K562 (cell line): ENCODE results near the gene LCA5L. TPM values are rescaled to one million over a fixed set of nuclear protein-coding genes. Genes with fewer than 3 reads are reported as not detected.

Source experiments
- CBX5 ChIP-seq: IDR thresholded peaks from 2 replicates; pipeline ENCODE4 v1.6.1; 2014; ENCODE audit warnings: low read depth, borderline replicate concordance
- E2F1 ChIP-seq: sonication (generic); formaldehyde crosslinking; IDR thresholded peaks from 2 replicates; pipeline ENCODE4 v1.8.1; 2023; ENCODE audit warnings: mild to moderate bottlenecking, missing genetic modification reagents, moderate library complexity
- ELF2 ChIP-seq: fragments of 250-450 bp; sonication (Bioruptor Pico); IDR thresholded peaks from 2 replicates; pipeline ENCODE4 v1.5.0; 2021; ENCODE audit warnings: mild to moderate bottlenecking
- HIVEP1 ChIP-seq: fragments of 250-450 bp; sonication (Bioruptor Pico); IDR thresholded peaks from 2 replicates; pipeline ENCODE4 v1.4.0; 2020; ENCODE audit warnings: mild to moderate bottlenecking
- HNRNPH1 ChIP-seq: fragments of 200-400 bp; formaldehyde crosslinking; optimal IDR thresholded peaks from 2 replicates; pipeline ENCODE3; 2017; ENCODE audit warnings: low read depth, mild to moderate bottlenecking, low read length, moderate library complexity
- MEF2D ChIP-seq: conservative IDR thresholded peaks from 2 replicates; pipeline ENCODE4 v1.6.1; 2016; ENCODE audit warnings: low read depth, missing genetic modification characterization, missing compliant biosample characterization
- MTA2 ChIP-seq: fragments of 450-650 bp; IDR thresholded peaks from 2 replicates; pipeline ENCODE4 v1.6.1; 2016; ENCODE audit warnings: low read depth
- NKRF ChIP-seq: fragments of 450-650 bp; IDR thresholded peaks from 2 replicates; pipeline ENCODE4 v1.6.1; 2016; ENCODE audit warnings: borderline replicate concordance
- NR0B1 ChIP-seq: fragments of 450-650 bp; IDR thresholded peaks from one replicate; pipeline ENCODE4 v1.6.1; 2018; ENCODE audit warnings: mild to moderate bottlenecking, moderate library complexity; ENCODE audit not compliant: partially characterized antibody
- PCBP2 ChIP-seq: fragments of 200-400 bp; formaldehyde crosslinking; IDR thresholded peaks from 2 replicates; pipeline ENCODE4 v1.6.1; 2018; ENCODE audit warnings: low read length, low read depth, mild to moderate bottlenecking, moderate library complexity; ENCODE audit not compliant: poor library complexity, severe bottlenecking
- RFX1 ChIP-seq: fragments of 450-650 bp; IDR thresholded peaks from 2 replicates; pipeline ENCODE4 v1.6.1; 2016; ENCODE audit warnings: mild to moderate bottlenecking, moderate library complexity
- SMAD3 ChIP-seq: fragments of 450-650 bp; formaldehyde crosslinking; conservative IDR thresholded peaks from 2 replicates; pipeline ENCODE4 v1.4.0; 2020; ENCODE audit warnings: mild to moderate bottlenecking
- SRSF3 ChIP-seq: fragments of 200-400 bp; formaldehyde crosslinking; IDR thresholded peaks from 2 replicates; pipeline ENCODE4 v1.6.1; 2016; ENCODE audit warnings: mild to moderate bottlenecking, low read length, moderate library complexity; ENCODE audit not compliant: insufficient read depth
- SRSF9 ChIP-seq: fragments of 200-400 bp; formaldehyde crosslinking; IDR thresholded peaks from 2 replicates; pipeline ENCODE4 v1.6.1; 2017; ENCODE audit warnings: low read depth, low read length, borderline replicate concordance
- TAF1 ChIP-seq: IDR thresholded peaks from 2 replicates; pipeline ENCODE4 v1.6.1; 2011; ENCODE audit warnings: mild to moderate bottlenecking, low read length, moderate library complexity; ENCODE audit not compliant: insufficient read depth, control insufficient read depth, severe bottlenecking; ENCODE audit errors: extremely low read depth
- TRIM28 ChIP-seq: fragments of 450-650 bp; IDR thresholded peaks from 2 replicates; pipeline ENCODE4 v1.6.1; 2017
- ZNF224 ChIP-seq: sonication (generic); formaldehyde crosslinking; IDR thresholded peaks from 2 replicates; pipeline ENCODE4 v1.8.0; 2022; ENCODE audit warnings: mild to moderate bottlenecking, missing genetic modification reagents
- ZSCAN29 ChIP-seq: fragments of 450-650 bp; IDR thresholded peaks from 2 replicates; pipeline ENCODE4 v1.6.1; 2017
- polyA plus RNA-seq, 8 experiments: library from polyadenylated mRNA; depleted of rRNA in 4 of 8; stranded (reverse) in 5 of 8; unstranded in 3 of 8; fragments of >200 nt; fragmentation: Nextera tagmentation in 2 of 8; fragmentation: Illumina TruSeq in 1 of 8; extraction: Ambion mirVana in 2 of 8; extraction: Trizol in 1 of 8; gene quantifications; 2 replicates each; pipeline versions ENCODE4 v1.2.1 to v1.2.3, GENCODE V29; 2011 to 2014; ENCODE audit warnings: inconsistent platforms in 1 of 8, missing spikeins in 1 of 8
- total RNA-seq, 7 experiments: library from RNA; depleted of rRNA in 6 of 7; stranded (reverse); fragments of >200 nt in 6 of 7; fragmentation: Illumina TruSeq in 2 of 7; extraction: Trizol in 2 of 7; gene quantifications; 2 replicates each; pipeline versions ENCODE4 v1.2.1 to v1.2.3, GENCODE V29; 2011 to 2021; ENCODE audit warnings: low replicate concordance in 1 of 7
- TF ChIP-seq, protein P1 (sequence below): fragments of 450-650 bp; IDR thresholded peaks from 2 replicates; pipeline ENCODE4 v1.6.1; 2017; ENCODE audit warnings: antibody characterized with exemption, mild to moderate bottlenecking

Gene LCA5L
- total and polyA plus RNA-seq, 9 of the 15 experiments (the other 6 are each of a cell fraction or from before 2014, with no cell fraction given), result 1.8 to 4.9 (median 3.8) TPM

DNA sequence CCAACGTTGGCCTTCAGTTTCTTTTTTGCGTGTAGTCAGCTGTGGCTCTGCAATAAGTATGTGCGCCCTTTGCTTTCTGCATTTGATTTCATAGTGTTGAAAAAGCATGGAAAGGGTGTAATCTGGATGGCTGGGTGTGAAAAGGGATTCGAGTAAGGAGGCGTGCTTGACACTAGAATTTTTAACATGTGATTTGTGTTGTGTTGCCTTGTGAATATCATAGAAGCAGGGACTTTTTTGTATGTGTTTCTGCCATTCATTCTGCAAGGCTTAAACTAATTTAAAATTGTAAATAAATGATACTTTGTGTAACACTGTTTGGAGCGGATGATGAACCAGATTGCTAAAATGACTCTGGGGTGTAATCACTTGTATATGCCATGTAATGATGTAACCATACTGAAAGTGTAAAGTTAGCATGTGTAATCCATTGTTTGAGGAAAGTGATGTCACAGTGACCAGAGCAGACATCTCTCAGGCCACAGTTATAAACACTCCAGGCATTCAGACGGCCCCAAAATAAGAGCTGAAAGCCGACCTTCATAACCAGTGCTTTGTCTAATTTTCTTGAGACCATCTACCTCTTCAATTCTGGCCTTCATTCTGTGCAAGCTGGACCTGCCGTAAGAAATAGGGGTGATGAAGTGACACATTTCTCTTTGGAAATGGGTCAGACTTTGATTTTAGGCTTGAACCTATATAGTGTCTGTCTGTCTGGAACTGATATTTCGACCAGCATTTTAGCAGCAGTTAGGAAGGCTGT lies 6.8 kb upstream of the LCA5L start (continued):
- no peak for TF ChIP-seq ELF2 (CRISPR knock-in tag)
- no peak for TF ChIP-seq MEF2D
- no peak for TF ChIP-seq PCBP2
- TF ChIP-seq SMAD3 (CRISPR knock-in tag), result no peak
- no peak for TF ChIP-seq HIVEP1 (CRISPR knock-in tag)
- no peak for TF ChIP-seq ZSCAN29
- TF ChIP-seq SRSF3, result no peak
- no peak for TF ChIP-seq TRIM28
- no peak for TF ChIP-seq CBX5
- no peak for TF ChIP-seq MTA2
- no peak for TF ChIP-seq TAF1
- no peak for TF ChIP-seq HNRNPH1
- TF ChIP-seq SRSF9, result no peak
- no peak for TF ChIP-seq ZNF224 (CRISPR knock-in tag)
- TF ChIP-seq NR0B1, result no peak
- no peak for TF ChIP-seq NKRF
- TF ChIP-seq E2F1 (CRISPR knock-in tag), result no peak
- TF ChIP-seq, protein P1, sequence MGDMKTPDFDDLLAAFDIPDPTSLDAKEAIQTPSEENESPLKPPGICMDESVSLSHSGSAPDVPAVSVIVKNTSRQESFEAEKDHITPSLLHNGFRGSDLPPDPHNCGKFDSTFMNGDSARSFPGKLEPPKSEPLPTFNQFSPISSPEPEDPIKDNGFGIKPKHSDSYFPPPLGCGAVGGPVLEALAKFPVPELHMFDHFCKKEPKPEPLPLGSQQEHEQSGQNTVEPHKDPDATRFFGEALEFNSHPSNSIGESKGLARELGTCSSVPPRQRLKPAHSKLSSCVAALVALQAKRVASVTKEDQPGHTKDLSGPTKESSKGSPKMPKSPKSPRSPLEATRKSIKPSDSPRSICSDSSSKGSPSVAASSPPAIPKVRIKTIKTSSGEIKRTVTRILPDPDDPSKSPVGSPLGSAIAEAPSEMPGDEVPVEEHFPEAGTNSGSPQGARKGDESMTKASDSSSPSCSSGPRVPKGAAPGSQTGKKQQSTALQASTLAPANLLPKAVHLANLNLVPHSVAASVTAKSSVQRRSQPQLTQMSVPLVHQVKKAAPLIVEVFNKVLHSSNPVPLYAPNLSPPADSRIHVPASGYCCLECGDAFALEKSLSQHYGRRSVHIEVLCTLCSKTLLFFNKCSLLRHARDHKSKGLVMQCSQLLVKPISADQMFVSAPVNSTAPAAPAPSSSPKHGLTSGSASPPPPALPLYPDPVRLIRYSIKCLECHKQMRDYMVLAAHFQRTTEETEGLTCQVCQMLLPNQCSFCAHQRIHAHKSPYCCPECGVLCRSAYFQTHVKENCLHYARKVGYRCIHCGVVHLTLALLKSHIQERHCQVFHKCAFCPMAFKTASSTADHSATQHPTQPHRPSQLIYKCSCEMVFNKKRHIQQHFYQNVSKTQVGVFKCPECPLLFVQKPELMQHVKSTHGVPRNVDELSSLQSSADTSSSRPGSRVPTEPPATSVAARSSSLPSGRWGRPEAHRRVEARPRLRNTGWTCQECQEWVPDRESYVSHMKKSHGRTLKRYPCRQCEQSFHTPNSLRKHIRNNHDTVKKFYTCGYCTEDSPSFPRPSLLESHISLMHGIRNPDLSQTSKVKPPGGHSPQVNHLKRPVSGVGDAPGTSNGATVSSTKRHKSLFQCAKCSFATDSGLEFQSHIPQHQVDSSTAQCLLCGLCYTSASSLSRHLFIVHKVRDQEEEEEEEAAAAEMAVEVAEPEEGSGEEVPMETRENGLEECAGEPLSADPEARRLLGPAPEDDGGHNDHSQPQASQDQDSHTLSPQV, result peak; percentile 50; the same call in 1 of the 2 replicates
- TF ChIP-seq RFX1, result no peak
